GM19397 (cell line): Measurements from ENCODE around the gene LILRB3.
"Not testable (repeated sequence)": the region's sequence is repeated elsewhere in the genome, so short reads cannot be mapped to it uniquely, and the experiment has no call there.

Source experiments
- ATAC-seq: cut with Tn5 transposase; IDR thresholded peaks from one replicate; pipeline ENCODE4 v1.9.1; 2021; ENCODE audit warnings: mild to moderate bottlenecking, moderate library complexity; ENCODE audit not compliant: unreplicated experiment

Gene LILRB3

DNA sequence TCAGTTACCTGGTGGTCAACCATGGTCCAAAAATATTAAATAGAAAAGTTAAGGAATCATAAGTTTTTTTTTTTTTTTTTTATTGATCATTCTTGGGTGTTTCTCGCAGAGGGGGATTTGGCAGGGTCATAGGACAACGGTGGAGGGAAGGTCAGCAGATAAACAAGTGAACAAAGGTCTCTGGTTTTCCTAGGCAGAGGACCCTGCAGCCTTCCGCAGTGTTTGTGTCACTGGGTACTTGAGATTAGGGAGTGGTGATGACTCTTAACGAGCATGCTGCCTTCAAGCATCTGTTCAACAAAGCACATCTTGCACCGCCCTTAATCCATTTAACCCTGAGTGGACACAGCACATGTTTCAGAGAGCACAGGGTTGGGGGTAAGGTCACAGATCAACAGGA, 8.6 kb downstream of the LILRB3 start:
- not testable (repeated sequence) for ATAC-seq

DNA sequence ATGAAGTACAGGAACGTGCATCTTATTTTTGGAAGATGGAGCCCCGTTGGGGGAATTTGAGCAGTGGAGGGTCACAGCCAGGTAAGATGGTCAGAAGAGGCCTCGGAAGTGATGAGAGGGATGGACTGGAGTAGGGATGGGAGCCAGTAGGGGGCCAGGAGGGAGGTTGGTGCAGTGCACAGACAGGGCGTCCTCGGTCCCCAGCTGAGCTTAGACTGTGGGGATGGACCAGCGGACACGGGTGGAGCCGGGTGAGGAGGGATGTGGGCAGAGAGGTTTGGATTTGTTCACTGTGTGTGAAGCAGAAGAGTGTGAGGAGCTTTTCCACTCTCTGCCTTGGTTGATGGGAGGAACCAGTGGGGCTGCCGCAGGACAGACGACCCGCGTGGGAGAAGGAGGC, 11.6 kb downstream of the LILRB3 start:
- no peak for ATAC-seq

DNA sequence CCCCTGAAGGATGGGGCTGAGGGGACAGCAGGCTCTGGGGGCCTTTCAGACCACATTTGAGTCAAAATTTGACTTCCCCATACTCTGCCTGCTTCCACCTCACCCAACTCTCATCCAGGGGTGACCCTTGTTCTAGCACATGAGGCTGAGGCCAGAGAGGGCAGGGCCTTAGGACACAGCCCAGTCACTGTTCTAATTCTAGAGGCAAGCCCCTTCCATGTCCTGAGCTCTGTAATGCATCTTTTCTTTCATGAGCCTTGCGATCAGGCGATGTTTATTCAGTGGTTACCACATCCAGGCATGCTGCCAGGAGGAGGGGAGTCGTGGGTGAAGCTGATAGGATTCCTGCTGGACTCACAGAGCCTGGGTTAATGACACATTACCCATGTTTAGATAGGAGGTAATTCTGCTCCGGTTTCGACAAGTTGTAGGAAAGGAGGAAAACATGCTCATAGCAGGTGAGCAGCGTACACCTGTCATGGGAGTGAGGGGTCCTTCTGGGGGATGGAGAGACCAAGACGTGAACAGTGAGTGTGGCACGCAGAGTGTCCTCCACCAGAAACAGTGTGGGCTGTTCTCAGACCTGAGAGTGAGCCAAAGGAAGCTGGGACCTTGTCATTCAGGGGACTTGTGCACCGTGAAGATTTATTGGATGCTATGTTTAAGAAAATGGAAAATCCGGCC, 12.9 kb downstream of the LILRB3 start:
- no peak for ATAC-seq

DNA sequence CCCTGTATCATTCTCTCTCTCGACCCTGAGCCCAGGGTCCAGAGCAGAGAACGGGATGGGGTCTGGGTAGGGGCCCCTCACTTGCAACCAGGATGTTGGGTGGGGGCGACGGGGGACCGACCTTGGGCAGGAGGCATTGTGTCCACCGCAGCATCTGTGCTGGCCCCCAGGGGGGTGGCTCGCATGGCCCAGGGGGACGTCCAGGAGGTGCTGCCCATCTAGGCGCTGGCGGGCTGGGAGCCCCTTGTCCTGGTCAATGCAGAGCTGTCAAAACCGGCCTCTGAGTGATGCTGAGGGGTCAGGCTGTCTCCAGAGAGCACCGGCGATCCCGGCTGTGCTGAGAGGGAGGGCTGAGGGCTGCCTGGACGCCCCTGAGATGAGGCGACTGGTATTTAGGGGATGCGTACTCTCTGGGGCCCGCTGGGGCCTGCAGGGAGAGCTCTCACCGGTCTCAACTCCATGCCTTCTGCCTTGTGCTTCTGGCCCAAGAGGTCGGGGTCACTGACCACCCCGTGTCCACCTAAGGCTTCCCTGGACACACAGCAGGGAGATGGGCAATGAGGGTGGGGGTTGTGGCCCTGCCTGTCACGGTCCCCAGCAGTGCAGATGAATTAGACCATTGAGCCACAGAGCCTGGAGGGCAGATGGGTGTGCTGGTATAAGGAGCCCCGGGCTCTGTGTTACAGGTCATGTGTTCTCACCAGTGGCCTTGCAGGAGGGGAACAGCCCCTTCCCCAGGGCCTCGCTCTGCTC, 13.6 kb downstream of the LILRB3 start:
- no peak for ATAC-seq

DNA sequence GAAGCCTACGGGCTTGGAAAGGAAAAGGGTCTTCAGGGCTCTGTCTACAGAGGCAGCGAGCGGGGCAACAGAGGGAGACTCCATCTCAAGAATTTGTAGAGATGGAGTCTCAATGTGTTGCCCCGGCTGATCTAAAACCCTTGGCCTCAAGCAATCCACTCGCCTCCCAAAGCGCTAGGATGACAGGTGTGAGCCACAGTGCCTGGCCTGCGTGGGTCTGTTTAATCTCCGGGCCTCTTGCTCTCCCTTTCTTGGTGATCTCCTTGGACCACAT, 14.1 kb downstream of the LILRB3 start:
- no peak for ATAC-seq

DNA sequence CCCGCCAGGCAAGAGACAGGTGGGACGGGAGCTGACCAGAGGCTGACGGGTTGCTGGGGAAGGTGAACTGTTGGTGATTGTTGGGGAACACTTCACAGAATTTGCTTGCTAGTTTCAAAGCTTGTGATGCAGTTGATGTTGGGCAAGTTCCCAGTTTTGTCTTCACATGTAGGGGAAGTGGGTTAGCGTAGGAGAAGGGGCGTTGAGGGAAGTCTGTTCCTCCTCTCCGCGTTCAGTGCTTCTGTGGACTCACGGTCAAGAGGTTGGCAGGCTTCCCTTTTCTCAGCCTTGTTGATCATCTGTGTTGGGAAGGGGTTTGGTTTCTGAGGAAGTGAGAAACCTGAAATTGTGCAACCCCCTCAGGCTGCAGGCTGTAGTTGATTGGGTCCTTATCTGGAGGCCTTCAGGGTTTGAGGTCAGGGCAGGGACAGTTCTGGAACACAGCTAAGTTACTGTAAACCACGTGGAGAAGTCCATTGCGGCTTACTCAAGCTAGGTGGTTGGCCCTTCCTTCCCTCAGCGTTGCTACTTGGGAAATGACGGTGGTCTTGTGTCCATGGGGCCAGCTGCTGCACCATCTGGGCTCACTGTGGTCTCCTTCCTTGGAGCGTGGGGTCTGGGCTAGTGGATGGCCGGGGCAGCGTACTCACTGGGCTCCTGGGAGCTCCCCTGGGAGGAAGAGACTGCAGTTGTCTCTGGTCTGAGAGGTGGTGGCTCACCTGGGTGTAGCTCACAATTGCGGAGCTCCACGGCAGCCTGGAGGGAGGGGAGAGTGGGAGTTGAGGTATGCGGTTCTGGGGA, 14.6 kb downstream of the LILRB3 start:
- ATAC-seq = no peak

DNA sequence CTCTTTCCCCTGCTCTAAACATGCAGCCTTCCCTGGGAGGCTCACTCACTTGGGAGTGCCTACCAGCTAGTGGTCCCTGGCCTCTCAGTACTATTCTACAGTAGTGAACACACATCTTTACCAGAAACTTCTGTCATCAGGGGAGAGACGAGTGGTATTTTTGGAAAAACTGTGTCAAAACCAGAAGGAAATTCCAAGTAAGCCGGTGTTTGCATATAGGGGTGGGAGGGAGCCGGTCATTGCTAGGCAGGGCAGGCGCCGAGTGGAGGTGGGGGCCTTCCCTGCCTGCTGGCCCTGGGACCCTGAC, 15.2 kb downstream of the LILRB3 start:
- ATAC-seq = no peak

DNA sequence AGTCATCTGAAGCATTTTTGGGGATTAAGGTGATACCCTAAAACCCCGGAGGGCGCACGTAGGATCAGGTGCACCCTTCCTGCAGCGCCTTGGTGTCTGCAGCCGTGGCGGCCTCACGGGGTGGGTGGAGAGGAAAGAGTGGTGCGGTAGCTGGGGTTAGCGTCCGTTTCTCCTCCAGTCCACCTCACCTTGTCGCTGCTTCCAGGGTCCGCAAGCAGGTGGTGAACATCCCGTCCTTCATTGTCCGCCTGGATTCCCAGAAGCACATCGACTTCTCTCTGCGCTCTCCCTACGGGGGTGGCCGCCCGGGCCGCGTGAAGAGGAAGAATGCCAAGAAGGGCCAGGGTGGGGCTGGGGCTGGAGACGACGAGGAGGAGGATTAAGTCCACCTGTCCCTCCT, 15.6 kb downstream of the LILRB3 start:
- ATAC-seq = not testable (repeated sequence)

DNA sequence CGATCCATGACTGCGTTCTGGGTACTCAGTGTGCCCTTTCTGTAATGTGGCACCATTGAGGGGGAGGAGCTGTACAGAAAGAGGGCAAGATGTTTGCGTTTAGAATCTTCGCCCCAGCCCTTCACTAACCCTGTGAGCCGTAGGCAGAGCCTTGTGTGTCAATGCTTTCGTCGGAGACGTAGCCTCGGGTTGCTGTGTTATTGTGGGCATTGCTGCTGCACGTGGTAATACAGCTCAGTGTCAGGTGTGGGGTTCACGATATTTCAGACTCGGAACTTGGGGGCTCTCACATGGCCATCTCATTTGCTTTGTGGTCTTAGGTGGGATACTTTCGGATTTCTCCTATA, 16.0 kb downstream of the LILRB3 start:
- ATAC-seq = no peak

DNA sequence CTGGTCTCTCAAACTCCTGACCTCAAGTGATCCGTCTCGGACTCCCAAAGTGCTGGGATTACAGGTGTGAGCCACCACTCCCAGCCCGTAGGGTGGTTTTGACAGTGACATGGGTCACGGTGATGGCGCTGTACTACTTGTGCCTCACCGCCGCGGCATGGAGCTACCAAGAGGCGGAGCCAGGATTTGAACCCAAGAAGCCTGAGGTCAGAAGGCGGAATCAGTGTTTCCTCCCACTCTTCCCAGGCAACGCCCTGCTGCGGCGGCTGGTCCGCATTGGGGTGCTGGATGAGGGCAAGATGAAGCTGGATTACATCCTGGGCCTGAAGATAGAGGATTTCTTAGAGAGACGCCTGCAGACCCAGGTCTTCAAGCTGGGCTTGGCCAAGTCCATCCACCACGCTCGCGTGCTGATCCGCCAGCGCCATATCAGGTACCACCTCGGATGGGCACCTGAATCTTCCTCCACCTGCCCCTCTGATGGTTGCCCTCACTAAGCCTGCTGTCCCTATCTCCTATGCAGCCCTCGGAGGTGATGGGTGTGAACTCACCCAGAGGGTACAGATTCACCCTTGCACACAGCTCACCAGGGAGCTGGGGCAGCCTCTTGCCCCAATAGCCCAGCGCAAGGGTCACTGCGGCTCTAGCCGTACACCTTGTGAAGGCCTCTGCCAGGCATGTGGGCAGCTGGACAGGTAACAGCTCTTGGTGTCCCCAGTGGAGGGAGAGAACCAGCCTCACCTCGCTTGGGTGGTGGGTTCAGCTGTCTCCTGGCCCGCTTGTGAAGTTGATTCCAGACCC, 16.6 kb downstream of the LILRB3 start:
- no peak for ATAC-seq

DNA sequence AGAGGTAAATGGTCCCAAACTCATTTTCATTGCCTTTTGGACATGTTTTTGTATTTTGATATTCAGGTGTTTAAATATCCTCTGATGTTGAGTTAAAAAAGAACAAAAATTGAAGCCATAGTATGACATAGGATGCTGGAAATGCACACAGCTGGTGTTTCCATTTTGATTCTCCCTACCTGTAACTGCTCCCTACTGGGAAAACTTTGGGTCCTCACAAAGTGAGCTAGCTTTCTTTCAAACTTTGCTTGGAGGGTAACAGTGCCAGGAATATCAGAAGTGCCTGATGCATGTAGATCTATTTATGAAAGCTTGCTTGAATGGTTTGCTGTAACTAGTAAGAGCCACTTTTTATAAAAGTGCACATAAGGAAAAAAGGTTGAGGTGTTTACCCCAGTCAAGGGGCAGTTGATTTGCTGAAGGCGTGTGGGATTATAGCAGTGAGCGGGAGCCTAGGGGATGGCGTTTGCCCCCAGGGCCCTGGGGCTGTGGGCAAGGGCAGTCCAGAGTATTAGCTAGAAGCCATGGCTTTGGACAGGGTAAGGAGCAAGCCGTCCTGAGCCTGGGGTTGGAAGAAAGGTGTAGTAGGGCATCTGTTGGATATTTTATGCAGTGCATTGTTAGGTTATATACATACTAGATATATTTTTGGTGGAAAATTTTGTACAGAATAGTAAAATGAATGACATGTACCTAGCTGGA, 17.9 kb downstream of the LILRB3 start:
- ATAC-seq = no peak

DNA sequence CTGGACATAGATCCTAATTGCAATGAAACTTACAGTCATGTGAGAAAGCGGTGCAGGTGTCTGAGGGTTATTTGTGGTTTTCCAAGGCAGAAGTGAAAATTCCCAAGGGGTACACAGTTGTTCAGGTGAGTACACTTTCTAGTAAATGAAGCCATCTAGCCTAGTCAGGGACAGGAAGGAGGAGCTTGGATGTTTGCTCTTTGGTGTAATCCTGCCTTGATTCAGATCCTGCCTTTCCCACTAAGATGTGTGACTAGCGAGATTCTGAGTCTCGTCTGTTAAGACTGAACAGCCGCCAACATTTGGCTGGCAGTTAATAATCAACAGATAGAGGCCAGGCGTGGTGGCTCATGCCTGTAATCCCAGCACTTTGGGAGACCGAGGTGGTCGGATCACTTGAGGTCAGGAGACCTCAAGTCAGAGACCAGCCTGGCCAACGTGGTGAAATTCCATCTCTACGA, 19.6 kb downstream of the LILRB3 start:
- ATAC-seq = no peak

DNA sequence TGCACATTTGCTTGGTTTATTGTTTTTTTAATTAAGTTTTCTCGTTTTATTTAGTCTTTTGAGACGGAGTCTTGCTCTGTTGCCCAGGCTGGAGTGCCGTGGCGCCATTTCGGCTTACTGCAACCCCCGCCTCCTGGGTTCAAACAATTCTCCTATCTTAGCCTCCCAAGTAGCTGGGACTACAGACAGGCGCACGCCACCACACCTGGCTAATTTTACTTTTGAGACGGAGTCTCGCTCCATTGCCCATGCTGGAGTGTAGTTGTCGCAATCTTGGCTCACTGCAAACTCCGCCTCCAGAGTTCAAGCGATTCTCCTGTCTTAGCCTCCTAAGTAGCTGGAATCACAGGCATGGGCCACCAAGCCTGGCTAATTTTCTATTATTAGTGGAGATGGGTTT, 20.8 kb downstream of the LILRB3 start:
- no peak for ATAC-seq

DNA sequence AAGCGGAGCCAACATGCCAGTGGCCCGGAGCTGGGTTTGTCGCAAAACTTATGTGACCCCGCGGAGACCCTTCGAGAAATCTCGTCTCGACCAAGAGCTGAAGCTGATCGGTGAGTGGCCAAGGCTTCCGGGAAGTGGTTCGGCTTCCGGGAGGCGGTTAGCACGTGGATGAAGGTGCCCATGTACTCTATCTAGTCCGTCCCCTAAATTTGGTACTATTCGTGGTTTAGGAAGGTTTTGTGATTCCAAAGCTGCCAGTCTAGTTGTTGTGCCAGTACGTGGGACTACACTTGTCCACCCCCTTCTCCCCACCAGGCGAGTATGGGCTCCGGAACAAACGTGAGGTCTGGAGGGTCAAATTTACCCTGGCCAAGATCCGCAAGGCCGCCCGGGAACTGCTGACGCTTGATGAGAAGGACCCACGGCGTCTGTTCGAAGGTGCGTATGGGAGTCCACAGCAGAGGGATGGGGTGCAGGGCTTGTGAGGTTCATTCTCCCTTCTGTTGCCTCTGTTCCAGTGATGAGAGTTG, 21.6 kb downstream of the LILRB3 start:
- ATAC-seq = no peak

DNA sequence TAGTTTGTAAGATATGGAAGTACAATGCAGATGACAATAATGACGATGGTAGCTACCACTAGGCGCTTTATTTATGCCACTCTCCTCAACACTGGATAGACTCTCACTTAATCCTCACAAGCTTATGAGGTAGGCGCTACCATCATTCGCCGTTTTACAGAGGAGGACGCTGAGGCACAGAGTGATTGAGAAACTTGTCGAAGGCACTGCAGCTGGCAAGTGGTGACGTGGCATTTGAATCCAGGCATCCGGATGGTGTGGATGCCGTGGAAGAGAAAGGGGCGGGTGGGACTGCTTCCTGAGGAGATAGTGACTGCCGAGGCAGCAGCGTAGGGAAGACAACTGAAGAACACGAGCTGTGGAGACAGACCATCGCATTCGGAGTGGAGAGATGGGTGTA, 23.4 kb downstream of the LILRB3 start:
- ATAC-seq = no peak

DNA sequence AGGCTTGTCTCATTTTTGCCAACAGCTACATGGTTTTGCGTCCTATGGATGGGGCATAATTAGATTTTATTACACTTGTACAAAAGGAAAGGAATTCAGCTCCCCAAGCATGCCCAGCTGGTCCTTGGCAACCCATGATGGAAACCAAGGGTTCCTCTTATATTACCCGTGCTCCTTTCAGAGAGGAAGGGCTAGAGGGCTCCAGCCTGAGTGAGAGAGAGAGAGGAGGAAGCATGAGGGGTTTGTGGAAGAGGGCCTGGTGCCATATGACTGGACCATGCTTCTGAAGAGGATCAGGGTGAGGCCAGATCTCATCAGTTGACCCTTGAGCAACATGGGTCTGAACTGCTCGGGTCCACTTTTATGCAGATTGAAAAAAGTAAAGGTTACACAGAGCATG, 25.7 kb downstream of the LILRB3 start:
- ATAC-seq = no peak

DNA sequence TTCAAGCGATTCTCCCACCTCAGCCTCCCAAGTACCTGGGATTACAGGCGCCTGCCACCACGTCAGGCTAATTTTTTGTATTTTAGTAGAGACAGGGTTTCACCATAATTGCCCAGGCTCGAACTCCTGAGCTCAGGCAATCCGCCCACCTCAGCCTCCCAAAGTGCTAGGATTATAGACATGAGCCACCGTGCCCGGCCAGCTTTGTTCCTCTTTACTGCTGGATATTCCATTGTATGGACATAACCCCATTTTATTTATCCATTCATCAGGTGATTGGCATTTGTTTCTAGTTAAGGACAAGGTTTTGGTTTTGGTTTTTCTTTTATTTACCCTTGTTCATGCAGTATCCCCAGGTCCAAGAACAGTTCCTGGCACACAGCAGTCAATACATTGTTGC, 26.3 kb downstream of the LILRB3 start:
- no peak for ATAC-seq

DNA sequence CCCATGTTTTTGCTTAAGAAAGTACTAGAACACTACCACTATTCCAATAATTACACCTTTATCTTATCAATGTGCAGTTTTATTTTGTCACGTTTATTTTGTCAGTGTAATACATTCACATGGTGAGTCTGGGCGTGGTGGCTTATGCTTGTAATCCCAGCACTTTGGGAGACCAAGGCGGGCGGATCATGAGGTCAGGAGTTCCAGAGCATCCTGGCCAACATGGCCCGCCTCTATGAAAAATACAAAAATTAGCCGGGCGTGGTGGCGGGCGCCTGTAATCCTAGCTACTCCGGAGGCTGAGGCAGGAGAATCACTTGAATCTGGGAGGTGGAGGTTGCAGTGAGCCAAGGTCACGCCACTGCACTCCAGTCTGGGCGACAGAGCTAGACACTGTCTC, 28.3 kb downstream of the LILRB3 start:
- ATAC-seq = not testable (repeated sequence)

DNA sequence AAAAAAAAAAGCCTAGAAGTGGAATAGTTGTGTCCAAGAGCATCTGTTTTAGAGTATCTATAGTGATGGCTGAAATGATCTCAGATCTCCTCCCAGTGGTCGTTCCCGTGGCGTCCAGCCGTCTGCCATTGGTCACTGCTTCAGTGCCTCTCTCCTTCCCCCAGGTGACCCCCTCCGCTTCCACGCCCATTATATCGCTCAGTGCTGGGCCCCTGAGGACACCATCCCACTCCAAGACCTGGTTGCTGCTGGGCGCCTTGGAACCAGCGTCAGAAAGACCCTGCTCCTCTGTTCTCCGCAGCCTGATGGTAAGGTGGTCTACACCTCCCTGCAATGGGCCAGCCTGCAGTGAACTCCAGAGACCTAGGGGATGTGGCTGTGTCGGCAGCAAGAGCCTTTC, 29.8 kb downstream of the LILRB3 start:
- no peak for ATAC-seq

DNA sequence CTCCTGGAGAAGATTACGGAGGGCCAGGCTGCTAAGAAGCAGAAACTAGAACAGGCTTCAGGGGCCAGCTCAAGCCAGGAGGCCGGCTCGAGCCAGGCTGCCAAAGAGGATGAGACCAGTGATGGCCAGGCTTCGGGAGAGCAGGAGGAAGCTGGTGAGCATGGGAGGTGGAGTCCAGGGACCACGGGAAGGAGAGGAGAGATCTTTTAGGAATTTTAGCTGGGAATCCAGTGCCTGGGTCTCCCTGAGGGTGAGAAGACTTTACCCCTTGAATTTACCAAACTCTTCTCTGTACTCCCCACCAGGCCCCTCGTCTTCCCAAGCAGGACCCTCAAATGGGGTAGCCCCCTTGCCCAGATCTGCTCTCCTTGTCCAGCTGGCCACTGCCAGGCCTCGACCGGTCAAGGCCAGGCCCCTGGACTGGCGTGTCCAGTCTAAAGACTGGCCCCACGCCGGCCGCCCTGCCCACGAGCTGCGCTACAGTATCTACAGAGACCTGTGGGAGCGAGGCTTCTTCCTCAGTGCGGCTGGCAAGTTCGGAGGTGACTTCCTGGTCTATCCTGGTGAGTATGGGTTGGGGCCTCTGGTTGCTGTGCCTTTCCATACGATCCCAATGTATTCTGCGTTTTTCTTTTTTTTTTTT, 30.9 kb downstream of the LILRB3 start:
- ATAC-seq = no peak
